Neutrophil (primary cell): ENCODE results near the gene COG7.

Source experiments
- H3K27ac ChIP-seq: fragments of 200-600 bp; sonication (generic); 2 replicates; pipeline ENCODE4 v1.5.1; 2016; ENCODE audit warnings: mild to moderate bottlenecking, moderate library complexity
- H3K27me3 ChIP-seq: fragments of 200-600 bp; sonication (generic); 2 replicates; pipeline ENCODE4 v1.6.0; 2016; ENCODE audit warnings: mild to moderate bottlenecking
- H3K36me3 ChIP-seq: fragments of 200-600 bp; sonication (generic); 2 replicates; pipeline ENCODE4 v1.5.1; 2017
- H3K4me1 ChIP-seq, 2 experiments: fragments of 200-600 bp in 1 of 2; sonication (generic) in 1 of 2; 1 replicate in 1 of 2; 2 replicates in 1 of 2; pipeline versions ENCODE4 v1.5.1 to v1.6.1; 2013 to 2016; ENCODE audit warnings: low read depth in 1 of 2, low read length in 1 of 2, mild to moderate bottlenecking in 1 of 2, moderate library complexity in 1 of 2; ENCODE audit not compliant: control insufficient read depth in 1 of 2, insufficient read depth in 1 of 2
- H3K4me3 ChIP-seq, 2 experiments: fragments of 200-600 bp in 1 of 2; sonication (generic) in 1 of 2; 1 replicate in 1 of 2; 2 replicates in 1 of 2; pipeline ENCODE4 v1.5.1; 2013 to 2016; ENCODE audit warnings: low read depth in 1 of 2, low read length in 1 of 2, mild to moderate bottlenecking in 1 of 2, moderate library complexity in 1 of 2
- H3K9me3 ChIP-seq: fragments of 200-600 bp; sonication (generic); 2 replicates; pipeline ENCODE4 v1.5.1; 2016
- TF ChIP-seq, protein P1 (sequence below): fragments of 200-600 bp; sonication (generic); IDR thresholded peaks from 2 replicates; pipeline ENCODE4 v1.5.1; 2016; ENCODE audit warnings: antibody characterized with exemption

The COG7 gene

DNA sequence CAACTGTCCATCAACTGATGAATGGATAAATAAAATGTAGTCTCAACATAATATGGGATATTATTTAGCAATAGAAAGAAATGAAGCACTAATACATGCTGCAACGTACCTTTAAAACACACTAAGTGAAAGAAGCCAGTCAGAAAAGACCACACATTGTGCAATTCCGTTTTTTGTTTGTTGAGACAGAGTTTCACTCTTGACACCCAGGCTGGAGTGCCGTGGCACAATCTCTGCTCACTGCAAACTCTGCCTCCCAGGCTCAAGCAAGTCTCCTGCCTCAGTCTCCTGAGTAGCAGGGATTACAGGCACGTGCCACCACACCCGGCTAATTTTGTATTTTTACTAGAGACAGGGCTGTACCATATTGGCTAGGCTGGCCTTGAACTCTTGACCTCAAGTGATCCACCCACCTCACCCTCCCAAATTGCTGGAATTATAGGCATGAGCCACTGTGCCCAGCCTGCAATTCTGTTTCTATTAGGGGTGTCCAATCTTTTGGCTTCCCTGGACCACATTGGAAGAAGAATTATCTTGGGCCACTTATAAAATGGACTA, 110.8 kb downstream of the COG7 start:
- Histone ChIP-seq H3K4me3 (no peak overlapping the region), H3K27ac (no peak overlapping the region), H3K27me3 (no peaks in the 10 kb centered on the region), H3K9me3 (no peaks in the 10 kb centered on the region), H3K36me3 (no peaks in the 10 kb centered on the region), H3K4me1 (no peaks in the 10 kb centered on the region)
- TF ChIP-seq, protein P1, sequence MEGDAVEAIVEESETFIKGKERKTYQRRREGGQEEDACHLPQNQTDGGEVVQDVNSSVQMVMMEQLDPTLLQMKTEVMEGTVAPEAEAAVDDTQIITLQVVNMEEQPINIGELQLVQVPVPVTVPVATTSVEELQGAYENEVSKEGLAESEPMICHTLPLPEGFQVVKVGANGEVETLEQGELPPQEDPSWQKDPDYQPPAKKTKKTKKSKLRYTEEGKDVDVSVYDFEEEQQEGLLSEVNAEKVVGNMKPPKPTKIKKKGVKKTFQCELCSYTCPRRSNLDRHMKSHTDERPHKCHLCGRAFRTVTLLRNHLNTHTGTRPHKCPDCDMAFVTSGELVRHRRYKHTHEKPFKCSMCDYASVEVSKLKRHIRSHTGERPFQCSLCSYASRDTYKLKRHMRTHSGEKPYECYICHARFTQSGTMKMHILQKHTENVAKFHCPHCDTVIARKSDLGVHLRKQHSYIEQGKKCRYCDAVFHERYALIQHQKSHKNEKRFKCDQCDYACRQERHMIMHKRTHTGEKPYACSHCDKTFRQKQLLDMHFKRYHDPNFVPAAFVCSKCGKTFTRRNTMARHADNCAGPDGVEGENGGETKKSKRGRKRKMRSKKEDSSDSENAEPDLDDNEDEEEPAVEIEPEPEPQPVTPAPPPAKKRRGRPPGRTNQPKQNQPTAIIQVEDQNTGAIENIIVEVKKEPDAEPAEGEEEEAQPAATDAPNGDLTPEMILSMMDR: no peak

DNA sequence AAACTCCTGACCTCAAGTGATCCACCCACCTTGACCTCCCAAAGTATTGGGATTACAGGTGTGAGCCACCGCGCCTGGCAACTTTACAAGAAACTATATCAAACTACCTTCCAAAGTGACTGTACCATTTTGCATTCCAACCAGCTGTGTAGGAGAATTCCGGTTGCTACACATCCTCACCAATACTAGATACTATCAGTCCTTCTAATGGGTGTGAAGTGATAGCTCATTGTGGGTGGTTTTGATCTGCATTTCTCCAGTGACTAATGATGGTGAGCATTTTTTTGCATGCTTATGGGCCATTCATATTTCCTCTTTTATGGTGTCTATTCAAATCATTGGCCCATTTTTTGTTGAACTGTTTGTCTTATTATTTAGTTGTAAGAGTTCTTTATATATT, 113.2 kb downstream of the COG7 start:
- Histone ChIP-seq H3K27ac (no peak overlapping the region), H3K4me3 (no peak overlapping the region), H3K4me1 (no peaks in the 10 kb centered on the region), H3K36me3 (no peaks in the 10 kb centered on the region), H3K9me3 (no peaks in the 10 kb centered on the region), H3K27me3 (no peaks in the 10 kb centered on the region)
- TF ChIP-seq, protein P1: no peak
